Mesendoderm (in vitro differentiated cells): ENCODE measurements around the gene QPRT.
"Not testable (repeated sequence)": the region's sequence is repeated elsewhere in the genome, so short reads cannot be mapped to it uniquely, and the experiment has no call there.

Source experiments
- DNase-seq: peaks from one replicate; pipeline ENCODE4 v3.0.0; 2013
- H2AK5ac ChIP-seq: 2 replicates; pipeline ENCODE4 v1.6.1; 2013; ENCODE audit warnings: low read length, inconsistent platforms
- H2BK120ac ChIP-seq: 2 replicates; pipeline ENCODE4 v1.6.1; 2013; ENCODE audit warnings: low read depth, mild to moderate bottlenecking, low read length, moderate library complexity, mixed read lengths
- H2BK15ac ChIP-seq: replicated peaks from 2 replicates; pipeline ENCODE4 v1.6.1; 2013; ENCODE audit warnings: low read depth, mild to moderate bottlenecking, moderate library complexity
- H2BK5ac ChIP-seq: 2 replicates; pipeline ENCODE4 v1.6.1; 2013; ENCODE audit warnings: low read length, inconsistent platforms
- H3K18ac ChIP-seq: 2 replicates; pipeline ENCODE4 v1.6.1; 2013; ENCODE audit warnings: mild to moderate bottlenecking, low read length, mixed read lengths
- H3K23ac ChIP-seq: one replicate; pipeline ENCODE4 v1.6.1; 2013; ENCODE audit warnings: low read length
- H3K27ac ChIP-seq: 2 replicates; pipeline ENCODE4 v1.5.1; 2013; ENCODE audit warnings: low read depth, mild to moderate bottlenecking, inconsistent platforms, low read length, moderate library complexity
- H3K27me3 ChIP-seq: 2 replicates; pipeline ENCODE4 v1.6.1; 2013; ENCODE audit warnings: low read length, control low read depth, mild to moderate bottlenecking, inconsistent platforms; ENCODE audit not compliant: insufficient read depth, poor library complexity
- H3K36me3 ChIP-seq: 2 replicates; pipeline ENCODE4 v1.6.1; 2013; ENCODE audit warnings: low read length, inconsistent platforms; ENCODE audit not compliant: control insufficient read depth, insufficient read depth
- H3K4ac ChIP-seq: one replicate; pipeline ENCODE4 v1.6.1; 2013; ENCODE audit warnings: low read depth, mild to moderate bottlenecking, low read length, moderate library complexity
- H3K4me1 ChIP-seq: 2 replicates; pipeline ENCODE4 v1.6.1; 2013; ENCODE audit warnings: low read depth, low read length, inconsistent platforms; ENCODE audit not compliant: control insufficient read depth
- H3K4me2 ChIP-seq: 2 replicates; pipeline ENCODE4 v1.6.1; 2013; ENCODE audit warnings: low read length
- H3K4me3 ChIP-seq: 2 replicates; pipeline ENCODE4 v1.5.1; 2013; ENCODE audit warnings: mild to moderate bottlenecking, low read length
- H3K56ac ChIP-seq: one replicate; pipeline ENCODE4 v1.6.1; 2013; ENCODE audit warnings: low read length
- H3K79me1 ChIP-seq: 2 replicates; pipeline ENCODE4 v1.6.1; 2013; ENCODE audit warnings: low read length, inconsistent platforms
- H3K79me2 ChIP-seq: 2 replicates; pipeline ENCODE4 v1.6.1; 2013; ENCODE audit warnings: mild to moderate bottlenecking, low read length; ENCODE audit not compliant: control insufficient read depth, insufficient read depth
- H3K9ac ChIP-seq: 2 replicates; pipeline ENCODE4 v1.6.1; 2013; ENCODE audit warnings: low read length, inconsistent platforms
- H4K5ac ChIP-seq: one replicate; pipeline ENCODE4 v1.6.1; 2013; ENCODE audit warnings: low read length
- H4K8ac ChIP-seq: one replicate; pipeline ENCODE4 v1.6.1; 2013; ENCODE audit warnings: low read depth, mild to moderate bottlenecking, control low read depth, low read length, moderate library complexity
- WGBS: extraction: QIAGEN DNeasy Blood & Tissue Kit; methylation state at CpG from one replicate; pipeline ENCODE4 v1.1.7; 2013; ENCODE audit warnings: low lambda C conversion rate, missing lambda C conversion rate; ENCODE audit not compliant: insufficient coverage; ENCODE audit errors: extremely low coverage; 5-methylcytosine and 5-hydroxymethylcytosine counted together

QPRT gene

DNA sequence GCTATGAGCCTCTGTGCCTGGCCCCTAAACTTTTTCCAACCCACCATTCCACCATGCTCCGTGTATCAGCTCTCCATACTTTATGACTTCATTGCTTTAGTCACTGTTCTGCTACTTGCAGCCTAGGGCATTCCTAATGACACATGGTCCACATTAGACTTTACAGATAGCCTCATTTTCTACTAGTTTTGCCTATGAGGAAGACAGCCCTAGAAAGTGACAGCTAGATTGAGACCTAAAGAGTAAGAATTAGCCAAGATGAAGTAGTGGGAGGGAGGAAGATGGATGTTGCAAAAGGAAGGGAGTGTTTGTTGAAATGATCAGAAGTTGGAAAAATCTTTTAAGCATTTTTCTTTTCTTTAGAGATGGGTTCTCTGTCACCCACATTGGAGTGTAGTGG, 55.8 kb downstream of the QPRT start:
- WGBS: no CpG with 5 or more reads among the region's 1 CpG
- no peak overlapping the region for H3K4ac ChIP-seq
- no peak overlapping the region for H3K9ac ChIP-seq
- no peaks in the 10 kb centered on the region for H3K79me2 ChIP-seq
- no peak overlapping the region for H4K5ac ChIP-seq
- no peaks in the 10 kb centered on the region for H3K4me1 ChIP-seq
- no peak overlapping the region for H3K4me3 ChIP-seq
- H3K23ac ChIP-seq: no peak overlapping the region
- H3K4me2 ChIP-seq: no peak overlapping the region
- H3K56ac ChIP-seq: no peak overlapping the region
- no peak overlapping the region for H4K8ac ChIP-seq
- no peak for DNase-seq
- no peak overlapping the region for H3K18ac ChIP-seq
- no peak overlapping the region for H3K27ac ChIP-seq
- no peak overlapping the region for H2AK5ac ChIP-seq
- H3K27me3 ChIP-seq: no peaks in the 10 kb centered on the region
- H2BK15ac ChIP-seq: no peak overlapping the region
- H2BK120ac ChIP-seq: no peak overlapping the region
- peaks cover 2% of the 10 kb centered on the region for H3K79me1 ChIP-seq
- no peak overlapping the region for H2BK5ac ChIP-seq
- peaks cover 3% of the 10 kb centered on the region for H3K36me3 ChIP-seq

- Histone ChIP-seq H3K4ac (no peak overlapping the region), H3K79me2 (no peaks in the 10 kb centered on the region), H3K4me1 (no peaks in the 10 kb centered on the region), H3K18ac (no peak overlapping the region), H3K27me3 (no peaks in the 10 kb centered on the region), H3K27ac (no peak overlapping the region), H3K9ac (no peak overlapping the region), H3K36me3 (peaks cover 1% of the 10 kb centered on the region), H2AK5ac (no peak overlapping the region), H3K4me2 (no peak overlapping the region), H4K5ac (no peak overlapping the region), H2BK120ac (no peak overlapping the region), H3K4me3 (no peak overlapping the region), H2BK5ac (no peak overlapping the region), H3K79me1 (peaks cover under 1% of the 10 kb centered on the region), H4K8ac (no peak overlapping the region), H3K56ac (no peak overlapping the region), H2BK15ac (no peak overlapping the region), H3K23ac (no peak overlapping the region)
- no CpG with 5 or more reads among the region's 5 CpGs for WGBS
- DNase-seq: no peak
Observed at GRCh38 chr16:29736112-29736511, 57.1 kb downstream of the QPRT start.

DNA sequence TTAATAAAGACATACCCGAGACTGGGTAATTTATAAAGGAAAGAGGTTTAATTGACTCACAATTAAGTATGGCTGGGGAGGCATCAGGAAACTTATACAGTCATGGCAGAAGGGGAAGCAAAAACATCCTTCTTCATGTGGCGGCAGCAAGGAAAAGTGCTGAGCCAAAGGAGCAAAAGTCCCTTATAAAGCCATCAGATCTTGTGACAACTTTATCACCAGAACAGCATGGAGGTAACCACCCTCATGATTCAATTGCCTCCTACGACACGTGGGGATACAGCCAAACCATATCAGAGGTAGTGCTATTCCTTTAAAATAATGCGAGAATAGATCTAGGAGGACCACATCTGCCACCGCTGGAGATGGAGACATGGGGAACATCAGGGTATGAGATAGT, 57.8 kb downstream of the QPRT start:
- DNase-seq: no peak
- WGBS: no CpG with 5 or more reads among the region's 6 CpGs
- H3K4me2 ChIP-seq: no peak overlapping the region
- no peaks in the 10 kb centered on the region for H3K79me2 ChIP-seq
- H3K23ac ChIP-seq: no peak overlapping the region
- no peaks in the 10 kb centered on the region for H3K36me3 ChIP-seq
- no peak overlapping the region for H2AK5ac ChIP-seq
- H4K8ac ChIP-seq: no peak overlapping the region
- no peaks in the 10 kb centered on the region for H3K79me1 ChIP-seq
- no peaks in the 10 kb centered on the region for H3K27me3 ChIP-seq
- no peak overlapping the region for H2BK120ac ChIP-seq
- H3K18ac ChIP-seq: no peak overlapping the region
- no peak overlapping the region for H2BK5ac ChIP-seq
- no peak overlapping the region for H2BK15ac ChIP-seq
- H3K4ac ChIP-seq: no peak overlapping the region
- H3K4me3 ChIP-seq: no peak overlapping the region
- H3K56ac ChIP-seq: no peak overlapping the region
- H3K4me1 ChIP-seq: no peaks in the 10 kb centered on the region
- no peak overlapping the region for H4K5ac ChIP-seq
- H3K9ac ChIP-seq: no peak overlapping the region
- no peak overlapping the region for H3K27ac ChIP-seq

GRCh38 chr16:29737713-29738112, 58.7 kb downstream of the QPRT start:
- H3K4me3 ChIP-seq: no peak overlapping the region
- H3K56ac ChIP-seq: no peak overlapping the region
- H2BK120ac ChIP-seq: no peak overlapping the region
- H4K8ac ChIP-seq: no peak overlapping the region
- H3K79me2 ChIP-seq: no peaks in the 10 kb centered on the region
- no peak overlapping the region for H2BK15ac ChIP-seq
- H3K79me1 ChIP-seq: no peaks in the 10 kb centered on the region
- no peak overlapping the region for H3K4ac ChIP-seq
- no peak overlapping the region for H3K27ac ChIP-seq
- H2BK5ac ChIP-seq: no peak overlapping the region
- DNase-seq: no peak
- no peak overlapping the region for H2AK5ac ChIP-seq
- WGBS: no CpG with 5 or more reads among the region's 5 CpGs
- H3K36me3 ChIP-seq: no peaks in the 10 kb centered on the region
- H3K18ac ChIP-seq: no peak overlapping the region
- H3K23ac ChIP-seq: no peak overlapping the region
- no peak overlapping the region for H4K5ac ChIP-seq
- H3K4me1 ChIP-seq: no peaks in the 10 kb centered on the region
- H3K4me2 ChIP-seq: no peak overlapping the region
- no peak overlapping the region for H3K9ac ChIP-seq
- no peaks in the 10 kb centered on the region for H3K27me3 ChIP-seq

GRCh38 chr16:29738514-29738913, 59.5 kb downstream of the QPRT start:
- Histone ChIP-seq H4K8ac (no peak overlapping the region), H3K79me2 (no peaks in the 10 kb centered on the region), H2BK120ac (no peak overlapping the region), H3K18ac (no peak overlapping the region), H3K9ac (no peak overlapping the region), H3K4ac (no peak overlapping the region), H3K79me1 (no peaks in the 10 kb centered on the region), H3K4me2 (no peak overlapping the region), H3K27me3 (no peaks in the 10 kb centered on the region), H2BK5ac (no peak overlapping the region), H3K27ac (no peak overlapping the region), H2BK15ac (no peak overlapping the region), H2AK5ac (no peak overlapping the region), H3K23ac (no peak overlapping the region), H3K4me3 (no peak overlapping the region), H3K4me1 (no peaks in the 10 kb centered on the region), H3K56ac (no peak overlapping the region), H4K5ac (no peak overlapping the region), H3K36me3 (no peaks in the 10 kb centered on the region)
- DNase-seq: no peak
- no CpG with 5 or more reads among the region's 2 CpGs for WGBS

DNA sequence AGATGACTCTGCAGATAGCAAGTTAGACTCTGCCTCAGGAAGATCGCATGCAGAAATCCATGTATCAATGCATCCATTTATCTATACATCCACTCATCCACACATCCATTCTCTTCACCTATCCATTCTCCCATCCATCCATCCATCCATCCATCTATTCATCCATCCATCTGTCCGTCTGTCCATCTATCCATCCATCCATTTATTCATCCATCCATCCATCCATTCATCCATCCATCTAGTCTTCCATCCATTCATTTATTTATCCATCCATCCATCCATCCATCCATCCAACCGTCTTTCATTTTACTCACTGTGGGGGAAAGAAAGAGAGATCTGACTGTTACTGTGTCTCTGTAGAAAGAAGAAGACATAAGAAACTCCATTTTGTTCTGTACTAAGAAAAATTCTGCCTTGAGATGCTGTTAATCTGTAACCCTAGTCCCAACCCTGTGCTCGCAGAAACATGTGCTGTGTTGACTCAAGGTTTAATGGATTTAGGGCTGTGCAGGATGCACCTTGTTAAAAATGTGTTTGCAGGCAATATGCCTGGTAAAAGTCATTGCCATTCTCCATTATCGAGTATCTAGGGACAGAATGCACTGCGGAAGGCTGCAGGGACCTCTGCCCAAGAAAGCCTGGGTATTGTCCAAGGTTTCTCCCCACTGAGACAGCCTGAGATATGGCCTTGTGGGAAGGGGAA, 61.1 kb downstream of the QPRT start:
- DNase-seq, H2BK5ac ChIP-seq, H3K27ac ChIP-seq, H3K56ac ChIP-seq, H3K4me1 ChIP-seq, H3K23ac ChIP-seq, H3K4me3 ChIP-seq, H2BK15ac ChIP-seq, H2AK5ac ChIP-seq, H3K27me3 ChIP-seq, H3K79me1 ChIP-seq, H3K4ac ChIP-seq, H3K4me2 ChIP-seq, H4K5ac ChIP-seq, H3K36me3 ChIP-seq, H2BK120ac ChIP-seq, H3K18ac ChIP-seq, H4K8ac ChIP-seq, H3K9ac ChIP-seq, H3K79me2 ChIP-seq: not testable (repeated sequence)
- WGBS: 100% methylated on average over 1 of the region's 6 CpGs
